HG03439 (cell line): ENCODE data around the gene CTTN.

Source experiments
- ATAC-seq: cut with Tn5 transposase; IDR thresholded peaks from one replicate; pipeline ENCODE4 v1.9.1; 2021; ENCODE audit warnings: mild to moderate bottlenecking, moderate library complexity; ENCODE audit not compliant: unreplicated experiment

Gene CTTN

GRCh38 chr11:70473186-70473872 is 75.0 kb downstream of the CTTN start:
- ATAC-seq, result no peak

GRCh38 chr11:70473873-70474690 is 75.8 kb downstream of the CTTN start:
- no peak for ATAC-seq

- no peak for ATAC-seq
Observed at GRCh38 chr11:70474710-70475109, 76.4 kb downstream of the CTTN start.

- no peak for ATAC-seq
Observed at GRCh38 chr11:70476669-70477068, 78.3 kb downstream of the CTTN start.

- ATAC-seq, result no peak
Observed at GRCh38 chr11:70477176-70477575, 78.8 kb downstream of the CTTN start.

GRCh38 chr11:70477609-70478008 is 79.3 kb downstream of the CTTN start:
- no peak for ATAC-seq

GRCh38 chr11:70478166-70478890 is 80.0 kb downstream of the CTTN start:
- ATAC-seq, result no peak

GRCh38 chr11:70480711-70481110 is 82.4 kb downstream of the CTTN start:
- ATAC-seq, result no peak

- ATAC-seq, result no peak
Observed at GRCh38 chr11:70481625-70482528, 83.5 kb downstream of the CTTN start.

- no peak for ATAC-seq
Observed at GRCh38 chr11:70482529-70482917, 84.2 kb downstream of the CTTN start.

GRCh38 chr11:70483077-70483861 is 84.9 kb downstream of the CTTN start:
- ATAC-seq, result no peak

- ATAC-seq, result no peak
Observed at GRCh38 chr11:70483917-70484316, 85.6 kb downstream of the CTTN start.

GRCh38 chr11:70485326-70486025 is 87.1 kb downstream of the CTTN start:
- no peak for ATAC-seq

GRCh38 chr11:70486026-70486415 is 87.7 kb downstream of the CTTN start:
- no peak for ATAC-seq
